GM04504 (cell line): Measurements from ENCODE around the gene PADI6.
"Not testable (repeated sequence)": the region's sequence is repeated elsewhere in the genome, so short reads cannot be mapped to it uniquely, and the experiment has no call there.

Experiments
- DNase-seq: peaks from one replicate; pipeline ENCODE4 v3.0.0-alpha.2; 2012; ENCODE audit warnings: low read depth

The PADI6 gene

DNA sequence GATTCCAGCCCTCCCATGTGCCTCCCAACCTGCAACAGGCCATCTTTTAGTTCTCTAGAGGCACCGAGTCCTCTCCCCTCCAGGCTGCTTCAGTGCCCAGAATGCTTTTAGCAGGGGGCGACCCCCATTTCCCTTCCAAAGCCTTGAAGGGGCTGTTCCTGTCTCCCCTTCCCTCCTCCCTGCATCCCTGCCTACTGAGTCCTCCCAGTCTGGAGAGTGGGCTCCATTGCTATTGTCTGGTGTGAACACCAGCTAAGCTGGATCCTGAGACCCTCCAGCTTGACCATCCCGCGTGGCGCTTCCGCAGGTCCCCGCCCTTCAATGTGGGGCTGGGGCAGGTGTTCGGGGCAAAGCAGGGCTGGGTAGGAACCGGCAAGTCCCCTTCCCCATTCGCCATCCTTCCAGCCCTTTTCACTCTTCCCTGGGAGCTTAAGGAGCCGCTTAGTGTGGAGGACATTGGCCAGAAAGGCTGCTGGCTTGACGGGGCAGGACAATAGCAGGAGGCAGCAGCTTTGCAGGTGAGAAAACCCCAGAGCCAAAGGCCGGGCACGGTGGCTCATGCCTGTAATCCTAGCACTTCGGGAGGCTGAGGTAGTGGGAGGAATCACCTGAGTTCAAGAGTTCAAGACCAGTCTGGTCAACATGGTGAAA lies 32.2 kb downstream of the PADI6 start:
- no peak for DNase-seq

DNA sequence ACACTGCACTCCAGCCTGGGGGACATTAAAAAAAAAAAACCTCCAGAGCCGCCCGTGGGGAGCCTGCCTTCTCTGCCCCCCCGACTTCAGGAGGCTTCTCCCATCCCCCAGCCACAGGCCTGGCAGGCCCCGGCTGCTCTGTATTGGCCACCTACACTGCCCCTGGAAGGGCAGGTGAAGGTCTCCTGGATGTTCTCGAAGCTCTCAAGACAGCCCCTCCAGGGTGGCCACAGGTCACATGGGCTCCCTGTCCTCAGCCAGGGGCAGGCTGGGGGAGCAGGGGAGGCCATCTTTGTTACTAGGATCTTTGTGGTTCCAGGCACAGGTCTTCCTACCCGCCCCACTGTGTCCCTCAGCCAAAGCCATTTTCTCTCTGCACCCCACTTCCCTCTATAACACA lies 32.8 kb downstream of the PADI6 start:
- no peak for DNase-seq

- DNase-seq: peak; percentile 17
Observed at GRCh38 chr1:17405898-17406759, 34.1 kb downstream of the PADI6 start.

DNA sequence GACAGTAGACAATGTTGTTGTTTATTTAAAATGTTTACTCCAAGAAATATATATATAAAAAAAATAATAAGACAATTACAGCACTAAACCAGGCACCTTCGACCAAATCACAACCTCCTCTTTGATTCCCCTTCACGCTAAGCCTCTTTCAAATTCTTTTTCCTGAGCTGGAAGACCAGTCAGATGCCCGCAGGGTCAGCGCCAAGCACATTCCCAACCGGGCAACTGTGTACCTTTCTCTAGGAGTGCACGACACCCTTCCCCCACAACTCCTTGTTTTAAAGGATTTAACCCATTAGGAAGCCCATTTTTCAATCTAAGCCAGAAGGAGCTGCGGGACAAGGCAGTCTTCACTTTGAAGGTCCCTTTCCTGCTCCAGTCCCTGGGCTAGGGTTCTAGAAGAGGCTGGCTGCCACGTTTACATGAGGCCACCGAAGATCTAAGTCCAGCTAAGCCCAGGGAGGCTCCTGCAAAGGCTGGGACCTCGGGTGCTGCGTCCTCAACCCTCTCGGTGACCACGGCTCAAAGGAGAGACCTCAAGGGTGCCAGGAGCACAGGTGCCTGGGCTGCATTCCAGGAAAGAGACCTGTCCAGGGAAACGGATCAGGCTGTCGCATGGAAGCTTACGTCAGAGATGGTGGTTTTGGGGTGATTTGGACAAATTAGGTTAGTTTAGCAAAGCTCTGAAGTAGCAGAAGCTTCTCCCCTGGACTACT lies 34.9 kb downstream of the PADI6 start:
- DNase-seq: not testable (repeated sequence)

DNA sequence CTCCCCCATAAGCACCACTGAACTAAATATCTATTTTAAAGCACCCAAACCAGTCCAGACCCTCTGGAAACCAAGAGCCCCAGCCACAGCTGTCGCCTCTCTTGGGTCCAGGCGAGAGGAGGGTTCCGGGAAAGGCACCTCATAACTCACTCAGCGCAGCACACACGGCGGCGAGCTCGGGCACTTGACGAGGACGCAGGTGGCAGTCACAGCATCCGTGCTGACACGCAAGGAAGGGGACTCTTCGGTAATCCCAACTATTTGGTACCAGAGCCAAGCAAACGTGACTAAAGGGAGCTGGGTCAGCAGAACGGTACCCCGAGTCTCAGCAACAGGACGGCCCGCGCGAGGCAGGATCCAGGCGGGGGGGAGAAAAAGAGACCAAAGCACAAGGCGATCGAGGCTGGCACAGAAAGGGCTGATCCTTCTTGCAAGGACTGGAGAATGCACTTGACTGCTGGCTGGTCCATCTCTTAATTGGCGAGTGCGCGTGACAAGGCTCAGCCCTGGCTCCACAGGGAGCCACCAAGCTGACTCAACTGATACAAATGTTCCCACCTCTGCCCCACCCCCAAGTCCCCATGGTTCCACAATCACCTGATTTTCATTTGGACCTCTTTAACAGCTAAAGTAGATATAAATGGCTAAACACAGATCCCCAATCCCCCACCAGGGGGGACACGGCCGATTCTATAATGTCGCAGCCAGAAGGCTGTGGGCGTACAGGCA lies 36.0 kb downstream of the PADI6 start:
- not testable (repeated sequence) for DNase-seq

DNA sequence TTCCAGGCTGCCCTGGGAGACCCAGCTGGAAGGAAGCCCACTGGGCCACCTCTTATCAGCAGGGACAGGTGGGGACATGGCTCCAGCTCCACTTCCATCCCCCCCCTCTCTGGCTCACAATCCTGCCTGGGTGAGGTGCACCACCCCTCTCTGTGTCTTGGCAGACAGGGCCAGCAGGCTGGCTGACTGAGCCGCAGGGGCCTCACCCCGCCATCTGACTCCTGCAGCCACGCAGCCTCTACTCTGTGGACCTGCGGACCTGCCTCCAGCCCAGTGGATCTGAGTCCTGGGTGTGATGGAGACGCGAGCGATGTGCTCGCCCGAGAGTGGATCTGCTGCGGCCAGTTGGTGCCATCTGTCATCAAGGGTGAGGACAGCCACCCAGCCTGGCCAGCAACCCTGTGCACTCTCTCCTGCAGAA lies 37.4 kb downstream of the PADI6 start:
- DNase-seq: no peak

DNA sequence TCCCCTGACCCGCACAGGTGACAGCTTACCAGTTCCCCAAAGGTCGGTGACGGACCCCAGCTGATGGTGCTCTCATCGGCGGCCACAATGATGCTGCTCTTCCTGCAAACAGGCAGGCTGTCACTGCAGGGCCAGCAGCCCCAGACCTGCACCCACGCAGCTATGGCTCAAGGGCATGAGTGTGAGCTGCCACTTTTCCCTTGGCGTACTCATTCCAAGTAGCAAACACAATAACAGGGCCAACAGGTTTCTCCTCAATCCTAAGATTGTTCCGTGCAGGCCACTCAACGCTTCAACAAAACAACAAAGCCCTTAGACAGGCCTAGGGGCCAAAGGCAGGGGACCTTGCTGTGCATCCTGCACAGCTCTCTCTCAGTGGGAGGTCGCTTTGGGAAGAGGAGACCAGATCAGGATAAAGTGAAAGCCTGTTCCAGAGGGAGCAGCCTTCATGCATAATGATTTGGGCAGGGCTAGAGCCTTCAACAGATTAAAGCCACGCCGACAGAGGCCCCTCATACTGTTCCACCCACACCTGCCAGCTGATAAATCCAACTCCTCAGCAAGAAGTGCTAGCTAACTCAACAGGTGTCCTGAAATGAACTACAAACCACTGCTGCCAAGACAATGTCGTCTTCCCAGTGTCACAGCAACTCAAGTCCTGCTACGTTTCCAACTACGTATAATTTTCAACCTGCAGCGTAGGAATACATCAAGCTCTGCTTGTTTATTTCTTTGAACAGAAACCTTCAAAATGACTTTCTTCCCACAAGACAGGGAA lies 40.3 kb downstream of the PADI6 start:
- DNase-seq: no peak

DNA sequence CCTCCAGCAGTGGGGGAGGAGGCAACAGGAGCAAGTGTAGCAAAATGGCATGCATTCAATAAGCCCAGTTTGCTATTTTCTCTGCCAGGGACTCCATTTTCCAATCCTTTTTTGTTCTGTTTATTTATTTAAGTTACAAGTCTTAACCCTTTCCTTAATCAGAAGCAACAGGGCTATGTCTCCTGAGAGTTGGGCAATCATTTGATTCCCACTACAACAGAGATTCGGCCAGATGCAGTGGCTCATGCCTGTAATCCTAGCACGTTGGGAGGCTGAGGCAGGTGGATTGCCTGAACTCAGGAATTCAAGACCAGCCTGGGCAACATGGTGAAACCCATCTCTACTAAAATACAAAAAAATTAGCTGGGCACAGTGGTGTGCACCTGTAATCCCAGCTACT lies 42.0 kb downstream of the PADI6 start:
- DNase-seq: no peak

DNA sequence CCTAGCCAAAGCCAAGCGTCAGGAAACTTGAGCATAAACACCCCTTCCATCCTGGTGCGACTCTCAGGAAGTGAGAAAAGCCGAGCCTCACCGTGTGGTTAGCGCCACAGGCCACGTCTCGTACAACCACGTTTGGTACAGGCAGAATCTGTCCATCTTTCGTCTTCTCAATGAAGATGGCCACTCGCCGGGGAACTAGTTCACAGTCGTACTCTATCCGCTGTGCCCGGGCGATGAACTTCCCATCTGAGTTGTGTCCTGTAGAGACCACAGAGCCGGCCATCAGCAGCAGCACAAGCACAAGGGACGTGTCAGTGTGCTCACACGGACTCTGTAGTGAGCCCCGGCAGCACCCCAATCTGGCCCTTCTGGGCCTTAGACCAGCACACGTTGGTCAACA lies 44.4 kb downstream of the PADI6 start:
- DNase-seq: no peak

- DNase-seq: no peak
Observed at GRCh38 chr1:17419626-17420328, 47.8 kb downstream of the PADI6 start.

GRCh38 chr1:17420391-17420918 lies 48.5 kb downstream of the PADI6 start:
- DNase-seq: no peak

- no peak for DNase-seq
Observed at GRCh38 chr1:17422461-17422860, 50.5 kb downstream of the PADI6 start.

DNA sequence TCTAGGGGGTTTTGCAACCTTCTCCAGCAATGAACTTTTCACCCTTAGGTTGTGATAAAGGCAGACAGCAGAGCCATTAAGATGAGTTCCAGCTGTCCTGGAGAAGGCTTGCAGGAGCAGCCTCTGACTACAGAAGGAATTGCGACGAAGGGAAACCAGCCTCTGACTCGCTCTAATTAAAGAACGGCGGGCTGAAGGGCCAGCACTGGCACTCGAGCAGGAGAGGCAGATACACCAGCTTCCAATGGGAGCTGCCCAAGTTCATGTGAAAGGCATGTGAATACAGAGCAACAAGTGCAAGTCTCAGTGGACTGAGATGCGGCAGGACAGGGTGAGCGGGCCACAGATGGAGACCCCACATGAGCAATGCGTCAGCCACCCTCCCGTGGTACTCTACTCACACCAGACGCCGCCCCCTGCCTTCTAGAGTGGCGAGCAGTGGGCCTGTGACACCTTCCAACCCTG lies 51.8 kb downstream of the PADI6 start:
- DNase-seq: no peak

GRCh38 chr1:17425806-17426600 lies 54.0 kb downstream of the PADI6 start:
- DNase-seq: no peak

DNA sequence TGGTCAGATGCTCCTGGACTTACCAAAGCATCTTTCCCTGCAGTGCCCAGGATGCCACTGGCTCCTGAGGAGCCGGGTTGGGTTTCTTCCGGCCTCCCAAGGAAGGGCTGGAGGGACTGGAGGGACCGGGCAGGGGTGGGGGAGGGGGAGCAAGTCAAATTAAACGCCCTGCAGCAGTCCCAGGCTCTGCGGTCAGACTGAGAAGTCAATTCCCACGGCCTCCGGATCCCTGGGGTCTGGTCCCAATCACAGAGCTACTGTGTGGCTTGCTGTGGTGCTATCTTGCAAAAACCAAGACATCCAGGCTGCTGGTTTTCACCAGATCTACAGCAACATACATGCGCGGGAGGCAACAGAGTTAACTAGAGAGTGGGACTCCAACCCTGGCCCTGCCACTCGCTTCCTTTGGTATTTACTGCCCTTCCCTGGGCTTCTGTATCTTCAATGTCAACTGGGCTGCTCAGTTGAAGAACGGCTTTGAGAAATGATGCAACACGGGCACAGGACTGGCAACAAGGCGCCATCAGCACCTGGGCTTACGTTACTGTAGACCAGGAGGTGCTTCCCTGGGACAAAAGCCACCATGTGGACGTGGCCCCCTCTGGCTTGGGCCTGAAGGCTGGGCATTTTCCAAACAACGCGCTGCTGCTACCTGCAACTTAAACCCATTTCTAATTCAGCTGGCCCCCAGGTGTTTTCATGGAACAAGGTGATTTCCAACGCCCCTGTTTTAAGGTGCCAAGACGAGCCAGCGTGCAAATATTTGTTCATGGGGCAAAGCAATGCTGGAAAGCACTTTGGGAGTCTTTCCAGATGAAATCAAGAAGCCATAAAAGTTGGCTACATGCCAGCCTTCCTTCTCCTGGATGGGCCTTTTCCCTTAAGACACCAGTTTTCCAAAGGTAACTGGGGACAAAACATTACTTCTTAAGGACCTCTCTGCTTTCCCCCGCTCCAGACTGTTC lies 56.0 kb downstream of the PADI6 start:
- no peak for DNase-seq

- no peak for DNase-seq
Observed at GRCh38 chr1:17429183-17429582, 57.2 kb downstream of the PADI6 start.

- no peak for DNase-seq
Observed at GRCh38 chr1:17432412-17432811, 60.4 kb downstream of the PADI6 start.

DNA sequence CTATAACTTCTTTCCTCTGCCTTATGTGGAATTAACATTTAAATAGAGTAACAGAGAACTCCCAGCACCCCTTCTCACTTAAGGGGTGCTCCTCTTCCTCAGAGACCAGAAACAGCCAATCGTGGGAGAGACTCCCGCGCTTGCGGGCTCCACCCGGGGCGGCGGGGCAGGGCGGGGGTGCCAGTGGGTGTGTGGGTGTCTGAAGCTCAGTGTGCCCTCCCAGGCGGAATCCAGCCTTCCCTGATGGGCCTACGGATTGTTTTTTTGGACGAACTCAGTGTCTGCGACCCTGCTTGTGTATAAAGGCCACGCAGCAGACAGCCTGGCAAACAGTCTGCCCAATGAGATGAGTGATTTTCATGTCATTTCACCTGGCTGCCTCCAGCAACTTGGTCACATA lies 61.3 kb downstream of the PADI6 start:
- no peak for DNase-seq
